ENCODE measurements around the gene TGFB1. TPM values are rescaled to one million over a fixed set of nuclear protein-coding genes. Genes with fewer than 3 reads are reported as not detected.

The TGFB1 gene
- total and polyA plus RNA-seq, 2 of the 13 experiments (the other 11 are each of a cell fraction or from before 2014, with no cell fraction given) = 4.1 to 5.4 TPM

GRCh38 chr19:41351339-41352245, 2.1 kb downstream of the TGFB1 start (continued):
- TF ChIP-seq, protein P1, sequence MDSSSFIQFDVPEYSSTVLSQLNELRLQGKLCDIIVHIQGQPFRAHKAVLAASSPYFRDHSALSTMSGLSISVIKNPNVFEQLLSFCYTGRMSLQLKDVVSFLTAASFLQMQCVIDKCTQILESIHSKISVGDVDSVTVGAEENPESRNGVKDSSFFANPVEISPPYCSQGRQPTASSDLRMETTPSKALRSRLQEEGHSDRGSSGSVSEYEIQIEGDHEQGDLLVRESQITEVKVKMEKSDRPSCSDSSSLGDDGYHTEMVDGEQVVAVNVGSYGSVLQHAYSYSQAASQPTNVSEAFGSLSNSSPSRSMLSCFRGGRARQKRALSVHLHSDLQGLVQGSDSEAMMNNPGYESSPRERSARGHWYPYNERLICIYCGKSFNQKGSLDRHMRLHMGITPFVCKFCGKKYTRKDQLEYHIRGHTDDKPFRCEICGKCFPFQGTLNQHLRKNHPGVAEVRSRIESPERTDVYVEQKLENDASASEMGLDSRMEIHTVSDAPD (CRISPR knock-in tag; IDR thresholded peaks at IDR 0.05) = no peak
- TF ChIP-seq MATR3 (CRISPR knock-in tag; IDR thresholded peaks at IDR 0.05) = no peak
- no peak for TF ChIP-seq ATF7-NPFF (CRISPR knock-in tag; IDR thresholded peaks at IDR 0.05; ENCODE audit: low read depth)
- no peak for TF ChIP-seq ZNF446 (CRISPR knock-in tag; IDR thresholded peaks at IDR 0.05)
- no peak for TF ChIP-seq ZNF839 (CRISPR knock-in tag; IDR thresholded peaks at IDR 0.05; ENCODE audit: borderline replicate concordance)
- no peak for TF ChIP-seq HDAC6 (IDR thresholded peaks at IDR 0.05; ENCODE audit: low read depth, low read length)
- no peak for TF ChIP-seq ZNF263 (CRISPR knock-in tag; IDR thresholded peaks at IDR 0.05)
- no peak for TF ChIP-seq ZKSCAN5 (CRISPR knock-in tag; IDR thresholded peaks at IDR 0.05)
- TF ChIP-seq KAT7 (CRISPR knock-in tag; IDR thresholded peaks at IDR 0.05; ENCODE audit: borderline replicate concordance) = no peak
- TF ChIP-seq, protein P2, sequence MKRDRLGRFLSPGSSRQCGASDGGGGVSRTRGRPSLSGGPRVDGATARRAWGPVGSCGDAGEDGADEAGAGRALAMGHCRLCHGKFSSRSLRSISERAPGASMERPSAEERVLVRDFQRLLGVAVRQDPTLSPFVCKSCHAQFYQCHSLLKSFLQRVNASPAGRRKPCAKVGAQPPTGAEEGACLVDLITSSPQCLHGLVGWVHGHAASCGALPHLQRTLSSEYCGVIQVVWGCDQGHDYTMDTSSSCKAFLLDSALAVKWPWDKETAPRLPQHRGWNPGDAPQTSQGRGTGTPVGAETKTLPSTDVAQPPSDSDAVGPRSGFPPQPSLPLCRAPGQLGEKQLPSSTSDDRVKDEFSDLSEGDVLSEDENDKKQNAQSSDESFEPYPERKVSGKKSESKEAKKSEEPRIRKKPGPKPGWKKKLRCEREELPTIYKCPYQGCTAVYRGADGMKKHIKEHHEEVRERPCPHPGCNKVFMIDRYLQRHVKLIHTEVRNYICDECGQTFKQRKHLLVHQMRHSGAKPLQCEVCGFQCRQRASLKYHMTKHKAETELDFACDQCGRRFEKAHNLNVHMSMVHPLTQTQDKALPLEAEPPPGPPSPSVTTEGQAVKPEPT (CRISPR knock-in tag; IDR thresholded peaks at IDR 0.05; ENCODE audit: low read depth) = no peak
- no peak for TF ChIP-seq ZNF577 (CRISPR knock-in tag; IDR thresholded peaks at IDR 0.05; ENCODE audit: borderline replicate concordance, low read depth)
- no peak for TF ChIP-seq ZSCAN30 (CRISPR knock-in tag; IDR thresholded peaks at IDR 0.05)
- TF ChIP-seq, protein P3, sequence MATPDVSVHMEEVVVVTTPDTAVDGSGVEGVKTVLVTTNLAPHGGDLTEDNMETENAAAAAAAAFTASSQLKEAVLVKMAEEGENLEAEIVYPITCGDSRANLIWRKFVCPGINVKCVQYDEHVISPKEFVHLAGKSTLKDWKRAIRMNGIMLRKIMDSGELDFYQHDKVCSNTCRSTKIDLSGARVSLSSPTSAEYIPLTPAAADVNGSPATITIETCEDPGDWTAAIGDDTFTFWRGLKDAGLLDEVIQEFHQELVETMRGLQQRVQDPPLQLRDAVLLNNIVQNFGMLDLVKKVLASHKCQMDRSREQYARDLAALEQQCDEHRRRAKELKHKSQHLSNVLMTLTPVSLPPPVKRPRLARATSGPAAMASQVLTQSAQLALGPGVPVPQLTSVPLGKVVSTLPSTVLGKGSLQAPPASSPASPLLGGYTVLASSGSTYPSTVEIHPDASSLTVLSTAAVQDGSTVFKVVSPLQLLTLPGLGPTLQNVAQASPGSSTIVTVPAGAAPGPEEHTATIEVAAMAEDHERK (CRISPR knock-in tag; IDR thresholded peaks at IDR 0.05; ENCODE audit: low read depth) = no peak
- no peak for TF ChIP-seq ZBTB49 (CRISPR knock-in tag; IDR thresholded peaks at IDR 0.05; ENCODE audit: borderline replicate concordance)
- TF ChIP-seq, protein P4, sequence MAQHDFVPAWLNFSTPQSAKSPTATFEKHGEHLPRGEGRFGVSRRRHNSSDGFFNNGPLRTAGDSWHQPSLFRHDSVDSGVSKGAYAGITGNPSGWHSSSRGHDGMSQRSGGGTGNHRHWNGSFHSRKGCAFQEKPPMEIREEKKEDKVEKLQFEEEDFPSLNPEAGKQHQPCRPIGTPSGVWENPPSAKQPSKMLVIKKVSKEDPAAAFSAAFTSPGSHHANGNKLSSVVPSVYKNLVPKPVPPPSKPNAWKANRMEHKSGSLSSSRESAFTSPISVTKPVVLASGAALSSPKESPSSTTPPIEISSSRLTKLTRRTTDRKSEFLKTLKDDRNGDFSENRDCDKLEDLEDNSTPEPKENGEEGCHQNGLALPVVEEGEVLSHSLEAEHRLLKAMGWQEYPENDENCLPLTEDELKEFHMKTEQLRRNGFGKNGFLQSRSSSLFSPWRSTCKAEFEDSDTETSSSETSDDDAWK (CRISPR knock-in tag; IDR thresholded peaks at IDR 0.05) = no peak
- TF ChIP-seq ZNF615 (CRISPR knock-in tag; IDR thresholded peaks at IDR 0.05; ENCODE audit: borderline replicate concordance) = no peak

Measured in HepG2 (cell line).